Activated effector memory CD4-positive, alpha-beta T cell treated with Interleukin-2 at 50 U/mL for 16 hours (primary cell): ENCODE measurements around the gene RC3H2.
A peak's percentile ranks its signal among the peaks of the same experiment; 100 is the strongest.
"Not testable (repeated sequence)": the region's sequence is repeated elsewhere in the genome, so short reads cannot be mapped to it uniquely, and the experiment has no call there.

ENCODE experiments used
- DNase-seq: peaks from one replicate; pipeline ENCODE4 v3.0.0-alpha.2; 2020

RC3H2 gene

GRCh38 chr9:122912964-122913673 lies 8.0 kb upstream of the RC3H2 start, which contains the start of gene ZBTB6:
TSS of gene ZBTB6 (minus strand) at chr9:122913323. CDS start at chr9:122912072, 1,251 bp downstream.
- peak; percentile 61 for DNase-seq

GRCh38 chr9:122912671-122912963 lies 7.5 kb upstream of the RC3H2 start:
- DNase-seq = no peak

GRCh38 chr9:122906122-122906521 lies 963 bp upstream of the RC3H2 start:
- DNase-seq = not testable (repeated sequence)

- peak; percentile 10 for DNase-seq
Observed at GRCh38 chr9:122904466-122904822, 715 bp downstream of the RC3H2 start.

GRCh38 chr9:122900791-122901190 lies 4.4 kb downstream of the RC3H2 start:
- DNase-seq = no peak

- DNase-seq = no peak
Observed at GRCh38 chr9:122897969-122898368, 7.2 kb downstream of the RC3H2 start.

- DNase-seq = no peak
Observed at GRCh38 chr9:122888480-122888879, 16.7 kb downstream of the RC3H2 start.

GRCh38 chr9:122883125-122883524 lies 22.0 kb downstream of the RC3H2 start:
- DNase-seq = no peak

GRCh38 chr9:122879443-122879842 lies 25.7 kb downstream of the RC3H2 start:
- DNase-seq = no peak

- DNase-seq = no peak
Observed at GRCh38 chr9:122875523-122875922, 29.6 kb downstream of the RC3H2 start.

GRCh38 chr9:122867276-122867675 lies 37.9 kb downstream of the RC3H2 start:
- DNase-seq = not testable (repeated sequence)

- DNase-seq = no peak
Observed at GRCh38 chr9:122866079-122866478, 39.1 kb downstream of the RC3H2 start.

GRCh38 chr9:122865300-122865699 lies 39.9 kb downstream of the RC3H2 start:
- no peak for DNase-seq

GRCh38 chr9:122863407-122863806 lies 41.8 kb downstream of the RC3H2 start:
- no peak for DNase-seq

- DNase-seq = no peak
Observed at GRCh38 chr9:122860319-122861142, 44.6 kb downstream of the RC3H2 start.

- DNase-seq = no peak
Observed at GRCh38 chr9:122857815-122858214, 47.3 kb downstream of the RC3H2 start.

- not testable (repeated sequence) for DNase-seq
Observed at GRCh38 chr9:122852085-122852786, 52.9 kb downstream of the RC3H2 start.

- DNase-seq = no peak
Observed at GRCh38 chr9:122848256-122848943, 56.8 kb downstream of the RC3H2 start.

- no peak for DNase-seq
Observed at GRCh38 chr9:122846371-122846940, 58.7 kb downstream of the RC3H2 start.

GRCh38 chr9:122845116-122845515 lies 60.0 kb downstream of the RC3H2 start:
- DNase-seq = no peak

GRCh38 chr9:122844137-122844536 lies 61.0 kb downstream of the RC3H2 start:
- DNase-seq = no peak

GRCh38 chr9:122841501-122841900 lies 63.7 kb downstream of the RC3H2 start:
- no peak for DNase-seq

- not testable (repeated sequence) for DNase-seq
Observed at GRCh38 chr9:122838441-122838840, 66.7 kb downstream of the RC3H2 start.
